HPDE6-E6E7 (cell line): Measurements from ENCODE around the gene NADK.

ENCODE experiments used
- DNase-seq: peaks from one replicate; pipeline ENCODE4 v3.0.0; 2011; ENCODE audit warnings: missing footprints; ENCODE audit errors: extremely low spot score

NADK gene

GRCh38 chr1:1777950-1778662 lies at the start of gene NADK:
Gene NADK (minus strand): TSS chr1:1778470. CDS start chr1:1765406, 13,064 bp downstream.
- peak; percentile 58 for DNase-seq

GRCh38 chr1:1827089-1827848 lies 49.0 kb upstream of the NADK start:
- no peak for DNase-seq

GRCh38 chr1:1826356-1827088 lies 48.3 kb upstream of the NADK start:
- DNase-seq, result no peak

GRCh38 chr1:1825217-1825616 lies 46.9 kb upstream of the NADK start:
- DNase-seq, result no peak

GRCh38 chr1:1819762-1820161 lies 41.5 kb upstream of the NADK start:
- DNase-seq, result no peak

GRCh38 chr1:1817221-1817620 lies 39.0 kb upstream of the NADK start:
- DNase-seq, result no peak

- DNase-seq, result no peak
Measured at GRCh38 chr1:1815606-1816281, 37.5 kb upstream of the NADK start.

- DNase-seq, result no peak
Measured at GRCh38 chr1:1809489-1809888, 31.2 kb upstream of the NADK start.

- no peak for DNase-seq
Measured at GRCh38 chr1:1808206-1808605, 29.9 kb upstream of the NADK start.

GRCh38 chr1:1806890-1807289 lies 28.6 kb upstream of the NADK start:
- DNase-seq, result no peak

- no peak for DNase-seq
Measured at GRCh38 chr1:1804301-1804700, 26.0 kb upstream of the NADK start.

GRCh38 chr1:1802871-1803270 lies 24.6 kb upstream of the NADK start:
- DNase-seq, result no peak

- no peak for DNase-seq
Measured at GRCh38 chr1:1799716-1800115, 21.4 kb upstream of the NADK start.

GRCh38 chr1:1797731-1798341 lies 19.6 kb upstream of the NADK start:
- DNase-seq, result no peak

GRCh38 chr1:1796466-1796865 lies 18.2 kb upstream of the NADK start:
- no peak for DNase-seq

- no peak for DNase-seq
Measured at GRCh38 chr1:1794999-1795398, 16.7 kb upstream of the NADK start.

GRCh38 chr1:1793481-1794244 lies 15.4 kb upstream of the NADK start:
- DNase-seq, result no peak

- DNase-seq, result no peak
Measured at GRCh38 chr1:1788646-1789431, 10.6 kb upstream of the NADK start.

- no peak for DNase-seq
Measured at GRCh38 chr1:1788136-1788535, 9.9 kb upstream of the NADK start.
